B cell (primary cell): ENCODE measurements around the gene LRRC25. TPM values are rescaled to one million over a fixed set of nuclear protein-coding genes. Genes with fewer than 3 reads are reported as not detected.

Experiments
- ATAC-seq: fragments of 200-7000 bp; cut with Tn5 transposase; one replicate; pipeline ENCODE4 v1.10.0; 2021; ENCODE audit warnings: low read depth, mild to moderate bottlenecking, moderate number of reproducible peaks, moderate library complexity
- CTCF ChIA-PET: fragments of 350-600 bp; sonication (Branson Sonifier 250); formaldehyde crosslinking; loops from one replicate; lab custom pipeline; 2021; ENCODE audit warnings: antibody characterized with exemption, inconsistent platforms; lab: Charles Lee
- POLR2A ChIA-PET: fragments of 350-600 bp; sonication (Branson Sonifier 250); formaldehyde crosslinking; loops from one replicate; lab custom pipeline; 2021; ENCODE audit warnings: antibody characterized with exemption; lab: Charles Lee
- DNase-seq: peaks from one replicate; pipeline ENCODE4 v3.0.0; 2013
- H2AFZ ChIP-seq: 2 replicates; pipeline ENCODE4 v1.6.1; 2012; ENCODE audit warnings: mild to moderate bottlenecking, low read depth, low read length; ENCODE audit not compliant: insufficient read depth, poor library complexity, severe bottlenecking
- H3K27ac ChIP-seq, 2 donors: 1 replicate in 1 of 2; 2 replicates in 1 of 2; pipeline ENCODE4 v1.5.1; 2012 to 2013; ENCODE audit warnings: low read length in 2 of 2, mild to moderate bottlenecking in 2 of 2, moderate library complexity in 1 of 2
- H3K27me3 ChIP-seq, 4 experiments: fragments of 200-600 bp in 1 of 4; sonication (generic) in 1 of 4; replicated peaks in 1 of 4; 1 replicate in 2 of 4; 2 replicates in 2 of 4; pipeline versions ENCODE4 v1.6.1 to v1.7.0; 2013 to 2016; ENCODE audit warnings: low read length in 3 of 4, mild to moderate bottlenecking in 2 of 4, mixed read lengths in 1 of 4, moderate library complexity in 1 of 4; ENCODE audit not compliant: insufficient read depth in 4 of 4, control insufficient read depth in 3 of 4; ENCODE audit errors: control extremely low read depth in 1 of 4
- H3K36me3 ChIP-seq, 2 experiments: replicated peaks in 1 of 2; 1 replicate in 1 of 2; 2 replicates in 1 of 2; pipeline versions ENCODE4 v1.6.1 to v1.7.1; 2013; ENCODE audit warnings: low read length in 1 of 2; ENCODE audit not compliant: insufficient read depth in 2 of 2, control insufficient read depth in 1 of 2; ENCODE audit errors: control extremely low read depth in 1 of 2, extremely low read depth in 1 of 2
- H3K4me1 ChIP-seq, 2 donors: fragments of 200-600 bp in 1 of 2; sonication (generic) in 1 of 2; 1 replicate in 1 of 2; 2 replicates in 1 of 2; pipeline versions ENCODE4 v1.5.1 to v1.6.1; 2013 to 2017; ENCODE audit warnings: low read length in 2 of 2; ENCODE audit not compliant: control insufficient read depth in 2 of 2, insufficient read depth in 2 of 2
- H3K4me2 ChIP-seq: replicated peaks from 2 replicates; pipeline ENCODE3; 2012; ENCODE audit warnings: mild to moderate bottlenecking, low read depth, low read length; ENCODE audit not compliant: poor library complexity, severe bottlenecking
- H3K4me3 ChIP-seq, 5 experiments: fragments of 200-600 bp in 1 of 5; sonication (generic) in 1 of 5; 1 replicate in 3 of 5; 2 replicates in 2 of 5; pipeline versions ENCODE4 v1.5.1 to v1.7.0; 2011 to 2016; ENCODE audit warnings: low read length in 4 of 5, mild to moderate bottlenecking in 4 of 5, low read depth in 2 of 5, control low read depth in 1 of 5, moderate library complexity in 1 of 5; ENCODE audit not compliant: insufficient read depth in 1 of 5; ENCODE audit errors: control extremely low read depth in 1 of 5, extremely low read depth in 1 of 5
- H3K79me2 ChIP-seq: fragments of 200-600 bp; sonication (generic); one replicate; pipeline ENCODE4 v1.6.0; 2016; ENCODE audit warnings: low read length; ENCODE audit not compliant: control insufficient read depth, insufficient read depth
- H3K9ac ChIP-seq: fragments of 200-600 bp; sonication (generic); 2 replicates; pipeline ENCODE4 v1.6.1; 2017; ENCODE audit warnings: mild to moderate bottlenecking, low read length, moderate library complexity
- H3K9me3 ChIP-seq, 3 donors: one replicate each; pipeline versions ENCODE4 v1.6.1 to v1.7.1; 2013; ENCODE audit warnings: low read length in 2 of 3; ENCODE audit not compliant: control insufficient read depth in 2 of 3, insufficient read depth in 1 of 3; ENCODE audit errors: control extremely low read depth in 1 of 3
- H4K20me1 ChIP-seq: 2 replicates; pipeline ENCODE4 v1.6.0; 2012; ENCODE audit warnings: mild to moderate bottlenecking, low read length; ENCODE audit not compliant: insufficient read depth, control insufficient read depth, poor library complexity, severe bottlenecking
- H3K27ac Mint-ChIP-seq: one replicate; pipeline ENCODE4 v1.8.0; 2021; ENCODE audit warnings: mixed read lengths
- H3K27me3 Mint-ChIP-seq: one replicate; pipeline ENCODE4 v1.8.0; 2021; ENCODE audit warnings: mixed read lengths
- H3K4me1 Mint-ChIP-seq: one replicate; pipeline ENCODE4 v1.8.0; 2021; ENCODE audit warnings: mixed read lengths
- H3K4me3 Mint-ChIP-seq: one replicate; pipeline ENCODE4 v1.8.0; 2021; ENCODE audit warnings: mixed read lengths
- H3K9me3 Mint-ChIP-seq: one replicate; pipeline ENCODE4 v1.8.0; 2022; ENCODE audit warnings: mixed read lengths; ENCODE audit not compliant: insufficient read depth
- CTCF ChIP-seq: fragments of 200-600 bp; IDR thresholded peaks from one replicate; pipeline ENCODE4 v1.8.0; 2022; ENCODE audit warnings: antibody characterized with exemption, mild to moderate bottlenecking
- EZH2 ChIP-seq: IDR thresholded peaks from 2 replicates; pipeline ENCODE4 v1.6.1; 2012; ENCODE audit warnings: borderline replicate concordance, low read depth, mild to moderate bottlenecking, moderate library complexity, low read length; ENCODE audit not compliant: insufficient read depth, poor library complexity, severe bottlenecking
- WGBS: methylation state at CpG from one replicate; pipeline ENCODE4 v1.1.5; 2013; ENCODE audit warnings: missing lambda C conversion rate; ENCODE audit not compliant: insufficient coverage; 5-methylcytosine and 5-hydroxymethylcytosine counted together
- intact Hi-C: fragments of 100-400 bp; cut with micrococcal nuclease; formaldehyde crosslinking; loops from one replicate; pipeline ENCODE4 v1.10.0; 2022
- polyA plus RNA-seq: library from polyadenylated mRNA; depleted of rRNA; stranded (reverse); fragments of >200 nt; gene quantifications from 2 replicates; pipeline ENCODE4 v1.2.3, GENCODE V29; 2012
- total RNA-seq, 2 donors: library from RNA; stranded (reverse); fragments of 120-200 nt in 1 of 2; gene quantifications; 1 replicate in 1 of 2; 2 replicates in 1 of 2; pipeline versions ENCODE4 v1.2.3 to v1.2.4, GENCODE V29; 2013 to 2022

The LRRC25 gene
- total and polyA plus RNA-seq, 2 donors (not counting 1 experiment from before 2014, with no cell fraction given): 2.4 to 5.7 TPM

- peak within 1 kb of the TSS; percentile 84 for H3K4me3 Mint-ChIP-seq
- DNase-seq (peak; percentile 73), ATAC-seq (peak; percentile 23)
- no peaks in the 10 kb centered on the region for H3K9me3 Mint-ChIP-seq
- intact Hi-C loops: loop anchor here (1.0 kb wide), 1 partner anchor 8 kb away; no protein-coding TSS in a partner anchor
- ChIA-PET POLR2A (no interaction called here), CTCF (interaction anchor here (1.0 kb wide), 1 partner anchor 19 kb away, joined by 3 read pairs; the partner anchor contains the start of gene SSBP4)
- peak within 1 kb of the TSS in 4 of 5 experiments; percentile 59 to 66 (median 62) for H3K4me3 ChIP-seq
- H3K36me3 ChIP-seq: no peaks in the 10 kb centered on the region
- H2AFZ ChIP-seq: peak within 1 kb of the TSS; percentile 68
- peaks cover 28% of the 10 kb centered on the region for H4K20me1 ChIP-seq
- H3K79me2 ChIP-seq: no peaks in the 10 kb centered on the region
- H3K27ac ChIP-seq: peak within 1 kb of the TSS in 1 of 2 donors; percentile 41
- under 1% methylated on average over 86 of the region's 99 CpGs for WGBS
- no peaks in the 10 kb centered on the region for H3K27me3 Mint-ChIP-seq
- TF ChIP-seq EZH2 (no peak), CTCF (no peak)
- peak within 1 kb of the TSS; percentile 78 for H3K27ac Mint-ChIP-seq
- no peaks in the 10 kb centered on the region for H3K9me3 ChIP-seq
- H3K27me3 ChIP-seq: no peaks in the 10 kb centered on the region
- peaks cover 24 to 45% of the 10 kb centered on the region in 2 donors for H3K4me1 ChIP-seq
- peak within 1 kb of the TSS; percentile 90 for H3K4me2 ChIP-seq
- H3K9ac ChIP-seq: peak within 1 kb of the TSS; percentile 59
- peaks cover 36% of the 10 kb centered on the region for H3K4me1 Mint-ChIP-seq
These were observed 40.3 kb upstream of the LRRC25 start, which contains the start of gene ISYNA1 for GRCh38 chr19:18437491-18438330. ISYNA1 (minus strand) TSS chr19:18438133; CDS start chr19:18437979, 154 bp downstream.
